ENCODE measurements around the gene TRAPPC10.

The TRAPPC10 gene

DNA sequence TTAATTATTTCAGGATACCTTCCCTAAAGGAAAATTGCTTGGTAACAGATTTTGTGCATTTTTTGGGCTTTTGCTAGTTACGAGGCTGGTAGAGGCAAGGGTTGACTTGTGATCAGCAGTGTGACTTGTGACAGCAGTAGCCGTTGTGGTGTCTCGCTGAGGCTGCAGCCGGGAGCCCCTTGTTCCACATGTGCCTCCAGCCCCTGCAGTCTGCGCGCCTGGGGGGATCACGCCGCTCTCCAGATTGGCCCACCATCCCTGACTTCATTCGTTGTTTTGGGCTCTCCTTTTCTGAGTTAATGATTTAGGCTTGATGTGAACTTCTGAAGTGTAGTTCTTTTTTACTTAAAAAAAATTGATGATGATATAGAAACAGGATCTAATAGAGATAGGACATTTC is 41.5 kb downstream of the TRAPPC10 start:
- H3K4me3 Mint-ChIP-seq: no peak overlapping the region

DNA sequence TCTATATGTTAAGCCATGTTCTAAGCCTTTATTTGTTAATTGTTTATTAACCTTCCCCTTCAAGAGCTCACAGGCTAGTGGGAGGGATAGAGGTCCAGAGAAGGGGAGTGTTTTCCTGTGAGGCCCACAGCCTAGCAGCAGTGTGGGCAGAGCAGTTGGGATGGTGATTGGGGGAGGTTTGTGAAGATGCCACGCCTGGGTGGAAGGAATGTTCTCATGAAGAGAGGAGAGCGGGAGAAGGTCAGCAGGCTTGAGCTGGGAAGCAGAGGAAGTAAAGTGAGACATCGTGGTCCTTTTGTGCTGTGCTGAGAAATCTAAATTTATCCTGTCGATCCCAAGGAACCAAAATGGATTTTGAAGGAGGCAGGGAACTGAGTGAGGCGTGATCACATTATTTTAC is 42.6 kb downstream of the TRAPPC10 start:
- no peak for ATAC-seq
- H3K36me3 Mint-ChIP-seq: peaks cover 85% of the 10 kb centered on the region
- no peak overlapping the region for H3K4me3 Mint-ChIP-seq
- no peak for DNase-seq (ENCODE audit: low spot score in 2 of 2)
- H3K4me1 Mint-ChIP-seq: peaks cover 45% of the 10 kb centered on the region
- H3K27ac Mint-ChIP-seq: peak overlapping the region; percentile 78
- no peaks in the 10 kb centered on the region for H3K9me3 Mint-ChIP-seq

More for the DNA sequence above, 41.5 kb downstream of the TRAPPC10 start:
- Mint-ChIP-seq H3K4me1 (peaks cover 48% of the 10 kb centered on the region), H3K36me3 (peaks cover 80% of the 10 kb centered on the region), H3K9me3 (no peaks in the 10 kb centered on the region), H3K27ac (peak overlapping the region; percentile 9)
- ATAC-seq (no peak), DNase-seq (ENCODE audit: low spot score in 2 of 2) (no peak)

- no peak overlapping the region for H3K4me3 Mint-ChIP-seq
- H3K36me3 Mint-ChIP-seq: peaks cover 95% of the 10 kb centered on the region
- ATAC-seq (no peak), DNase-seq (ENCODE audit: low spot score in 2 of 2) (no peak)
- peak overlapping the region; percentile 78 for H3K27ac Mint-ChIP-seq
- no peaks in the 10 kb centered on the region for H3K9me3 Mint-ChIP-seq
- peaks cover 40% of the 10 kb centered on the region for H3K4me1 Mint-ChIP-seq
Observed at GRCh38 chr21:44057055-44057454, 44.9 kb downstream of the TRAPPC10 start.

- Mint-ChIP-seq H3K9me3 (no peaks in the 10 kb centered on the region), H3K27ac (peak overlapping the region; percentile 94), H3K36me3 (peaks cover 95% of the 10 kb centered on the region), H3K4me1 (peaks cover 35% of the 10 kb centered on the region), H3K4me3 (peak overlapping the region; percentile 61)
- DNase-seq (ENCODE audit: low spot score in 2 of 2) (no peak), ATAC-seq (peak; percentile 81)
Observed at GRCh38 chr21:44057960-44058651, 46.0 kb downstream of the TRAPPC10 start.

GRCh38 chr21:44058652-44058964 is 46.5 kb downstream of the TRAPPC10 start:
- H3K4me3 Mint-ChIP-seq: peak overlapping the region; percentile 61
- H3K9me3 Mint-ChIP-seq: no peaks in the 10 kb centered on the region
- peak overlapping the region; percentile 94 for H3K27ac Mint-ChIP-seq
- DNase-seq (ENCODE audit: low spot score in 2 of 2) (no peak), ATAC-seq (no peak)
- peaks cover 95% of the 10 kb centered on the region for H3K36me3 Mint-ChIP-seq
- peaks cover 35% of the 10 kb centered on the region for H3K4me1 Mint-ChIP-seq

DNA sequence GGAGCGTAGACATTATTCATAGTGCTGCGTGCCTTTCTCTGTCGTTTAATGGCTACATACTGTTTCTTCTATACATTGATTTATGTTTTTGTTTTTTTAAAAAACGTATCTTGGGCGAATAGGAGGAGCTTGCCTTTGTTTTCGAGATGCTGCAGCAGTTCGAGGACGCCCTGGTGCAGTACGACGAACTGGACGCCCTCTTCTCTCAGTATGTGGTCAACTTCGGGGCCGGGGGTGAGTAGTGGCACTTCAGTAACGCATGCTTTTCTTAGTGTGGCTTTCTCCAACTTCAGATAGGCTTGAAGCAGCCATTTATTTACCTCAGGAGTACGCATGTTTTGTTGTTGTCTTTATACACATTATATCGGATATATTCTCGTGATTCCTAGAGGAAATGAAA is 46.9 kb downstream of the TRAPPC10 start:
- peak overlapping the region; percentile 94 for H3K27ac Mint-ChIP-seq
- H3K4me1 Mint-ChIP-seq: peaks cover 37% of the 10 kb centered on the region
- H3K4me3 Mint-ChIP-seq: no peak overlapping the region
- DNase-seq (ENCODE audit: low spot score in 2 of 2) (no peak), ATAC-seq (no peak)
- H3K36me3 Mint-ChIP-seq: peaks cover 95% of the 10 kb centered on the region
- H3K9me3 Mint-ChIP-seq: no peaks in the 10 kb centered on the region

GRCh38 chr21:44059710-44060109 is 47.6 kb downstream of the TRAPPC10 start:
- H3K27ac Mint-ChIP-seq: no peak overlapping the region
- H3K36me3 Mint-ChIP-seq: peaks cover 96% of the 10 kb centered on the region
- no peaks in the 10 kb centered on the region for H3K9me3 Mint-ChIP-seq
- H3K4me3 Mint-ChIP-seq: no peak overlapping the region
- DNase-seq (ENCODE audit: low spot score in 2 of 2) (no peak), ATAC-seq (no peak)
- H3K4me1 Mint-ChIP-seq: peaks cover 39% of the 10 kb centered on the region

GRCh38 chr21:44062380-44062779 is 50.3 kb downstream of the TRAPPC10 start:
- no peak overlapping the region for H3K4me3 Mint-ChIP-seq
- DNase-seq (ENCODE audit: low spot score in 2 of 2) (no peak), ATAC-seq (no peak)
- H3K9me3 Mint-ChIP-seq: no peaks in the 10 kb centered on the region
- no peak overlapping the region for H3K27ac Mint-ChIP-seq
- peaks cover 95% of the 10 kb centered on the region for H3K36me3 Mint-ChIP-seq
- H3K4me1 Mint-ChIP-seq: peaks cover 48% of the 10 kb centered on the region

GRCh38 chr21:44063151-44063912 is 51.2 kb downstream of the TRAPPC10 start:
- peaks cover 93% of the 10 kb centered on the region for H3K36me3 Mint-ChIP-seq
- no peak overlapping the region for H3K4me3 Mint-ChIP-seq
- H3K27ac Mint-ChIP-seq: peak overlapping the region; percentile 92

DNA sequence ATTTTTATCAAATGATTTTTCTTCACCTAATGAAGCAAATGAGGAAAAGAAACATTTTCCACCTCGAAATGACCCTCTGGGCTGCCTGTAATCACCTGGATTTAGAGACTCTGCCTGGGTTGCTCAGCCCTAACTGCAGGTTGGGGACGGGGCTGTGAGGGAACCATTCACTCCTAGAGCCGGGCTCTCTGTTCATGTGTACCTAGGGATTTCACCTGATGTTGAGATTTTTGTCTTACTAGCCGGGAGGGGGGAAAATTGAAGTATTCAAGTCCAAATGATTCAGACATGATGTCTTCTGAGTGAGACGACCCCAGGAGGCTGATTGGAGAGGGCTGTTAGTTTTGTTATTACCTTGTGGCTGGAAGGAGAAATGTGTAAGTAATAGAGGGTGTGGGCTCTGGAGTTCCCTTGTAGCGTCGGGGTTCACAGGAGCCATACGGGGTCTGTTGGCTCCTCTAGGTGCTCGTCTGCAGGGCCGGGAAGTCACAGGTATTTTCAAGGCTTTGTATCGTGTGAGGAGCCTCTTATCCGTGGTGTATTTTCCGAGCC is 52.8 kb downstream of the TRAPPC10 start:
- DNase-seq (ENCODE audit: low spot score in 2 of 2) (no peak), ATAC-seq (peak; percentile 70)
- peaks cover 93% of the 10 kb centered on the region for H3K36me3 Mint-ChIP-seq
- peak overlapping the region; percentile 67 for H3K4me3 Mint-ChIP-seq
- peak overlapping the region; percentile 92 for H3K27ac Mint-ChIP-seq
- H3K9me3 Mint-ChIP-seq: no peaks in the 10 kb centered on the region
- H3K4me1 Mint-ChIP-seq: peaks cover 42% of the 10 kb centered on the region

More at GRCh38 chr21:44063151-44063912, 51.2 kb downstream of the TRAPPC10 start:
- DNase-seq (ENCODE audit: low spot score in 2 of 2) (no peak), ATAC-seq (no peak)
- Mint-ChIP-seq H3K9me3 (no peaks in the 10 kb centered on the region), H3K4me1 (peaks cover 47% of the 10 kb centered on the region)

GRCh38 chr21:44065428-44065827 is 53.3 kb downstream of the TRAPPC10 start:
- peak; percentile 55 to 79 for DNase-seq (ENCODE audit: low spot score in 2 of 2)
- Mint-ChIP-seq H3K27ac (peak overlapping the region; percentile 92), H3K9me3 (no peaks in the 10 kb centered on the region), H3K36me3 (peaks cover 93% of the 10 kb centered on the region), H3K4me3 (peak overlapping the region; percentile 67), H3K4me1 (peaks cover 42% of the 10 kb centered on the region)
- ATAC-seq: peak; percentile 99

DNA sequence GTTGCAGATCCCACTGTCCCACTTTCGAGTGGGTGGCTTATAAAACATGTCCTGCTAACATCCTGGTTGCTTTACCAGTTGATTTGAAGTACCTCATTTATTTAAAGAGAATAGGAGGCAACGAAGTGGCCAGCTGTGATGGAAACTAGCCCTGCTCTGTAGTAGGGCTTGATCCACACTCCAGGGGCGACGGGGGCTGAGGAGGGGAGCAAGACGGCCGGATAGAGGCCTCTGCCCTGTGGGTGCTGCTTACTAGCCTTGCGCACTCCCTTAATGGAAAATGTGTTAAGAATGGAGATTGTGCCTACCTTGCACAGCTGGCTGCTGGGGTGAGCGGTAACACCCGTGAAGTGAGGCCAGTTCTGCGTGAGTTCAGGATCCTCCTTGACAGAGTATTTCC is 54.0 kb downstream of the TRAPPC10 start:
- H3K4me1 Mint-ChIP-seq: peaks cover 42% of the 10 kb centered on the region
- DNase-seq (ENCODE audit: low spot score in 2 of 2) (no peak), ATAC-seq (no peak)
- peak overlapping the region; percentile 67 for H3K4me3 Mint-ChIP-seq
- peaks cover 90% of the 10 kb centered on the region for H3K36me3 Mint-ChIP-seq
- no peaks in the 10 kb centered on the region for H3K9me3 Mint-ChIP-seq
- peak overlapping the region; percentile 92 for H3K27ac Mint-ChIP-seq

GRCh38 chr21:44067011-44067839 is 55.1 kb downstream of the TRAPPC10 start:
- no peak overlapping the region for H3K4me3 Mint-ChIP-seq
- no peaks in the 10 kb centered on the region for H3K9me3 Mint-ChIP-seq
- no peak for DNase-seq (ENCODE audit: low spot score in 2 of 2)
- peaks cover 42% of the 10 kb centered on the region for H3K4me1 Mint-ChIP-seq
- H3K36me3 Mint-ChIP-seq: peaks cover 94% of the 10 kb centered on the region
- H3K27ac Mint-ChIP-seq: peak overlapping the region; percentile 92
- no peak for ATAC-seq

- Mint-ChIP-seq H3K4me3 (no peak overlapping the region), H3K27ac (peak overlapping the region; percentile 57), H3K36me3 (peaks cover 91% of the 10 kb centered on the region), H3K9me3 (no peaks in the 10 kb centered on the region), H3K4me1 (peaks cover 44% of the 10 kb centered on the region)
- no peak for ATAC-seq
- DNase-seq (ENCODE audit: low spot score in 2 of 2): no peak
Observed at GRCh38 chr21:44070391-44070790, 58.3 kb downstream of the TRAPPC10 start.

All from stimulated activated effector memory CD8-positive, alpha-beta T cell treated with anti-CD3 and anti-CD28 coated beads, Interleukin-12 subunit alpha, Interleukin-12 subunit beta, amount 100 ng/mL, for 72 hours (primary cell).